SK-N-SH (cell line): Measurements from ENCODE around the gene MRPL49. TPM values are rescaled to one million over a fixed set of nuclear protein-coding genes. Genes with fewer than 3 reads are reported as not detected.

ENCODE experiments used
- CTCF ChIA-PET: fragments of 300-600, 350-600 bp; formaldehyde crosslinking; extraction: SDS; loops from one replicate; lab custom pipeline; 2021; lab: Yijun Ruan, JAX
- POLR2A ChIA-PET: fragments of 350-600 bp; sonication (Branson Sonifier 250); formaldehyde crosslinking; extraction: SDS; loops from one replicate; lab custom pipeline; 2020; ENCODE audit warnings: antibody characterized with exemption, inconsistent platforms; lab: Yijun Ruan, JAX
- DNase-seq: peaks from one replicate; pipeline ENCODE4 v3.0.0; 2012
- H2AFZ ChIP-seq: fragments of 200-600 bp; sonication (generic); 2 replicates; pipeline ENCODE4 v1.8.1; 2016; ENCODE audit warnings: antibody characterized with exemption, mild to moderate bottlenecking, low read depth
- H3F3A ChIP-seq: fragments of 200-600 bp; sonication (generic); replicated peaks from 2 replicates; pipeline ENCODE3; 2016; ENCODE audit warnings: antibody characterized with exemption, mild to moderate bottlenecking; ENCODE audit not compliant: insufficient read depth
- H3K27ac ChIP-seq, 2 experiments: fragments of 200-500 bp in 1 of 2; fragments of 200-600 bp in 1 of 2; sonication (Bioruptor generic) in 1 of 2; sonication (generic), shearing (Covaris generic) in 1 of 2; 2 replicates each; pipeline versions ENCODE4 v1.5.1 to v1.6.1; 2014 to 2016; ENCODE audit warnings: low read depth in 2 of 2, inconsistent platforms in 1 of 2, low read length in 1 of 2, mild to moderate bottlenecking in 1 of 2, mixed read lengths in 1 of 2
- H3K27me3 ChIP-seq: fragments of 200-600 bp; sonication (generic), shearing (Covaris generic); 2 replicates; pipeline ENCODE4 v1.6.1; 2016; ENCODE audit warnings: mixed run types; ENCODE audit not compliant: insufficient read depth
- H3K36me3 ChIP-seq, 2 experiments: fragments of 200-500 bp in 1 of 2; fragments of 200-600 bp in 1 of 2; sonication (Bioruptor generic) in 1 of 2; sonication (generic) in 1 of 2; replicated peaks in 1 of 2; 2 replicates each; pipeline versions ENCODE3 to v1.5.1; 2014 to 2016; ENCODE audit warnings: low read length in 1 of 2, mild to moderate bottlenecking in 1 of 2; ENCODE audit not compliant: insufficient read depth in 2 of 2, control insufficient read depth in 1 of 2
- H3K4me1 ChIP-seq, 2 experiments: fragments of 200-500 bp in 1 of 2; fragments of 200-600 bp in 1 of 2; sonication (Bioruptor generic) in 1 of 2; sonication (generic), shearing (Covaris generic) in 1 of 2; 2 replicates each; pipeline versions ENCODE4 v1.5.1 to v1.6.1; 2014 to 2016; ENCODE audit warnings: low read depth in 1 of 2, low read length in 1 of 2, mixed run types in 1 of 2; ENCODE audit not compliant: insufficient read depth in 2 of 2, control insufficient read depth in 1 of 2
- H3K4me2 ChIP-seq: fragments of 200-600 bp; sonication (generic), shearing (Covaris generic); 2 replicates; pipeline ENCODE4 v1.6.1; 2017; ENCODE audit warnings: mixed run types
- H3K4me3 ChIP-seq, 2 experiments: fragments of 200-500 bp in 1 of 2; fragments of 200-600 bp in 1 of 2; sonication (Bioruptor generic) in 1 of 2; sonication (generic), shearing (Covaris generic) in 1 of 2; 2 replicates each; pipeline versions ENCODE4 v1.5.1 to v1.8.1; 2014 to 2016; ENCODE audit warnings: low read depth in 2 of 2, inconsistent platforms in 1 of 2, low read length in 1 of 2, mild to moderate bottlenecking in 1 of 2, mixed read lengths in 1 of 2, moderate library complexity in 1 of 2
- H3K79me2 ChIP-seq: fragments of 200-600 bp; sonication (generic); 2 replicates; pipeline ENCODE4 v1.8.1; 2017; ENCODE audit warnings: mild to moderate bottlenecking; ENCODE audit not compliant: insufficient read depth
- H3K9ac ChIP-seq: fragments of 200-600 bp; sonication (generic); 2 replicates; pipeline ENCODE4 v1.6.1; 2017; ENCODE audit warnings: mixed run types
- H3K9me2 ChIP-seq: fragments of 200-600 bp; sonication (generic); 2 replicates; pipeline ENCODE4 v1.6.1; 2017; ENCODE audit warnings: mixed run types
- H3K9me3 ChIP-seq: fragments of 200-600 bp; sonication (generic); 2 replicates; pipeline ENCODE4 v1.6.1; 2017; ENCODE audit warnings: mixed run types, mild to moderate bottlenecking, moderate library complexity
- H4K20me1 ChIP-seq: fragments of 200-600 bp; sonication (generic); 2 replicates; pipeline ENCODE4 v1.6.1; 2017; ENCODE audit warnings: mild to moderate bottlenecking, mixed run types; ENCODE audit not compliant: insufficient read depth
- CHD2 ChIP-seq: fragments of 150-350 bp; IDR thresholded peaks from 2 replicates; pipeline ENCODE4 v1.6.1; 2018; ENCODE audit warnings: low read length; ENCODE audit not compliant: partially characterized antibody
- ELF1 ChIP-seq: IDR thresholded peaks from 2 replicates; pipeline ENCODE4 v1.4.0; 2012
- EP300 ChIP-seq, 2 experiments: IDR thresholded peaks; 2 replicates each; pipeline versions ENCODE4 v1.4.0 to v1.6.1; 2012; ENCODE audit warnings: borderline replicate concordance in 1 of 2, low read depth in 1 of 2, low read length in 1 of 2
- EZH2phosphoT487 ChIP-seq: fragments of 200-600 bp; sonication (generic); IDR thresholded peaks from 2 replicates; pipeline ENCODE4 v1.6.1; 2017; ENCODE audit warnings: low read depth, mixed run types, mild to moderate bottlenecking, antibody characterized with exemption, moderate library complexity, borderline replicate concordance
- FOSL2 ChIP-seq: IDR thresholded peaks from 2 replicates; pipeline ENCODE4 v1.4.0; 2012; ENCODE audit warnings: low read depth, mild to moderate bottlenecking, moderate library complexity, borderline replicate concordance
- FOXJ3 ChIP-seq: sonication (generic); formaldehyde crosslinking; IDR thresholded peaks from 2 replicates; pipeline ENCODE4 v1.5.1; 2020; ENCODE audit warnings: mild to moderate bottlenecking, missing genetic modification reagents
- GABPA ChIP-seq: IDR thresholded peaks from 2 replicates; pipeline ENCODE4 v1.4.0; 2012; ENCODE audit warnings: low read depth, mild to moderate bottlenecking
- GATA2 ChIP-seq: sonication (generic); formaldehyde crosslinking; IDR thresholded peaks from 2 replicates; pipeline ENCODE4 v1.5.0; 2020; ENCODE audit warnings: mild to moderate bottlenecking, missing genetic modification reagents
- JUND ChIP-seq: IDR thresholded peaks from 2 replicates; pipeline ENCODE4 v1.4.0; 2012
- MAX ChIP-seq: IDR thresholded peaks from 2 replicates; pipeline ENCODE4 v1.4.0; 2012; ENCODE audit warnings: low read depth
- NFIC ChIP-seq: IDR thresholded peaks from 2 replicates; pipeline ENCODE4 v1.4.0; 2012; ENCODE audit warnings: borderline replicate concordance
- POLR2AphosphoS5 ChIP-seq: IDR thresholded peaks from 2 replicates; pipeline ENCODE4 v1.6.1; 2012; ENCODE audit warnings: low read depth, low read length
- RFX5 ChIP-seq: IDR thresholded peaks from 2 replicates; pipeline ENCODE4 v1.6.1; 2012; ENCODE audit warnings: mild to moderate bottlenecking, improper control_type of control experiment, low read length
- RXRA ChIP-seq: IDR thresholded peaks from 2 replicates; pipeline ENCODE4 v1.4.0; 2012; ENCODE audit warnings: low read depth, mild to moderate bottlenecking, borderline replicate concordance
- SIN3A ChIP-seq: IDR thresholded peaks from 2 replicates; pipeline ENCODE4 v1.6.1; 2012; ENCODE audit warnings: low read depth, mild to moderate bottlenecking, low read length, moderate library complexity, borderline replicate concordance
- TEAD4 ChIP-seq: IDR thresholded peaks from 2 replicates; pipeline ENCODE4 v1.4.0; 2012; ENCODE audit warnings: mild to moderate bottlenecking, borderline replicate concordance; ENCODE audit not compliant: insufficient read depth
- WGBS: methylation state at CpG from one replicate; pipeline ENCODE4 v1.1.6; 2017; ENCODE audit warnings: low lambda C conversion rate; 5-methylcytosine and 5-hydroxymethylcytosine counted together
- polyA plus RNA-seq, 3 experiments: library from polyadenylated mRNA; depleted of rRNA; stranded (reverse); fragments of >200 nt; gene quantifications; 2 replicates each; pipeline ENCODE4 v1.2.3, GENCODE V29; 2012
- TF ChIP-seq, protein P1 (sequence below): fragments of 200-600 bp; sonication (generic); IDR thresholded peaks from 2 replicates; pipeline ENCODE4 v1.6.1; 2017; ENCODE audit warnings: antibody characterized with exemption, mild to moderate bottlenecking, moderate library complexity
- TF ChIP-seq, protein P2 (sequence below): IDR thresholded peaks from 2 replicates; pipeline ENCODE4 v1.4.0; 2012; ENCODE audit warnings: low read depth, borderline replicate concordance
- TF ChIP-seq, protein P3 (sequence below): fragments of 150-350 bp; IDR thresholded peaks from 2 replicates; pipeline ENCODE4 v1.6.1; 2016; ENCODE audit warnings: mild to moderate bottlenecking, low read depth, low read length

MRPL49 gene
- polyA plus RNA-seq, 1 of the 3 experiments (the other 2 are of a cell fraction), result 56.7 TPM

DNA sequence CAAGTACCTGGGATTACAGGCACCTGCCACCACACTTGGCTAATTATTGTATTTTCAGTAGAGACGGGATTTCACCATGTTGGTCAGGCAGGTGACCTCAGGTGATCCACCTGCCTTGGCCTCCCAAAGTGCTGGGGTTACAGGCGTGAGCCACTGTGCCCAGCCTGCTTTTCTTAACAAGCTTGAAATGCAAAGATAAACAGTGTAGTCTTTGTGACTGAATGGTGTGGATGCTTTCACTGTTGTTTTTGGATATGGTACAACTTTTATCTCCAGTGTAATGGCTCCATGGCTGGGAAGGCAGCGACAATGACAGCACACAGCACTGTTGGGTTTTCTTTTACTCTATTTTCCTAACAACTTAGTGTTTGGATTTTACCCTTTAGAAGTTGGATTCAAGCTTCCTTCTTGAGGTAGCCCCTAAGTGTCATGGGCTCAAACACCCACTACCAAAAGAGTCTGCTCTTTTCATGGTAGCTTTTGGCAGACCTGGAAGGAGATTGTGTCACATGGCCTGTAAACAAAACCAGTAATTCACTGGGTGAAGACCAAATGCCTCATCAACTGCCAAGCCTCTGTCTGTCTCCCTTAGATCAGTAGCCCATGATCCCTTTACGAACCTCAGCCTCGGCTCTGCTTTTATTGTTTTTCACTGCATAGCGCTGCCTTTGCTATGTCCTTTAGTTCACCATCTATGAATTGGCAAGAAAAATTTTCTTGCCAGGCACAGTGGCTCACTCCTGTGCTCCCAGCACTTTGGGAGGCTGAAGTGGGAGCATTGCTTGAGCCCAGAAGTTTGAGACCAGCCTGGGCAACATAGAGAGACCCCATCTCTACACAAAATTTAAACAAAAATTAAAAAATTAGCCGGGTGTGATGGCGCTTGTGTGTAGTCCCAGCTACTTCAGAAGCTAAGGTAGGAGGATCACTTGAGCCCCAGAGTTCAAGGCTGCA lies 19.7 kb upstream of the MRPL49 start:
- Histone ChIP-seq H3K9me2 (no peaks in the 10 kb centered on the region), H3K4me2 (no peak overlapping the region), H2AFZ (no peak overlapping the region), H3K36me3 (peaks cover under 1 to 8% of the 10 kb centered on the region in 2 experiments), H3F3A (no peaks in the 10 kb centered on the region), H3K9ac (no peak overlapping the region), H4K20me1 (peaks cover 9% of the 10 kb centered on the region), H3K79me2 (peaks cover 70% of the 10 kb centered on the region), H3K27me3 (no peaks in the 10 kb centered on the region), H3K27ac (peak overlapping the region in 1 of 2 experiments; percentile 21; a peak in 1 of 4 replicates), H3K9me3 (no peaks in the 10 kb centered on the region), H3K4me1 (no peaks in the 10 kb centered on the region; a peak in 1 of 4 replicates), H3K4me3 (no peak overlapping the region)
- 88% methylated on average over 8 of the region's 8 CpGs for WGBS
- POLR2A ChIA-PET, result interaction anchor here (0.8 to 2.5 kb wide), 2 partner anchors 9 to 89 kb away, joined by 7 to 8 read pairs; partner anchors contain the start of gene TM7SF2
- TF ChIP-seq MAX (no peak), CHD2 (no peak), ELF1 (no peak), NFIC (no peak), GABPA (no peak), SIN3A (no peak)
- TF ChIP-seq, protein P1, sequence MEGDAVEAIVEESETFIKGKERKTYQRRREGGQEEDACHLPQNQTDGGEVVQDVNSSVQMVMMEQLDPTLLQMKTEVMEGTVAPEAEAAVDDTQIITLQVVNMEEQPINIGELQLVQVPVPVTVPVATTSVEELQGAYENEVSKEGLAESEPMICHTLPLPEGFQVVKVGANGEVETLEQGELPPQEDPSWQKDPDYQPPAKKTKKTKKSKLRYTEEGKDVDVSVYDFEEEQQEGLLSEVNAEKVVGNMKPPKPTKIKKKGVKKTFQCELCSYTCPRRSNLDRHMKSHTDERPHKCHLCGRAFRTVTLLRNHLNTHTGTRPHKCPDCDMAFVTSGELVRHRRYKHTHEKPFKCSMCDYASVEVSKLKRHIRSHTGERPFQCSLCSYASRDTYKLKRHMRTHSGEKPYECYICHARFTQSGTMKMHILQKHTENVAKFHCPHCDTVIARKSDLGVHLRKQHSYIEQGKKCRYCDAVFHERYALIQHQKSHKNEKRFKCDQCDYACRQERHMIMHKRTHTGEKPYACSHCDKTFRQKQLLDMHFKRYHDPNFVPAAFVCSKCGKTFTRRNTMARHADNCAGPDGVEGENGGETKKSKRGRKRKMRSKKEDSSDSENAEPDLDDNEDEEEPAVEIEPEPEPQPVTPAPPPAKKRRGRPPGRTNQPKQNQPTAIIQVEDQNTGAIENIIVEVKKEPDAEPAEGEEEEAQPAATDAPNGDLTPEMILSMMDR, result no peak
- DNase-seq, result no peak
- CTCF ChIA-PET, result interaction anchor here (12.6 kb wide), 1 partner anchor 10 kb away, joined by 150 read pairs; the partner anchor contains the start of gene TM7SF2

- Histone ChIP-seq H3K36me3 (peaks cover 8 to 9% of the 10 kb centered on the region in 2 experiments), H3F3A (no peaks in the 10 kb centered on the region), H3K27me3 (no peaks in the 10 kb centered on the region), H3K4me1 (no peaks in the 10 kb centered on the region; a peak in 1 of 4 replicates), H3K4me3 (no peak overlapping the region), H4K20me1 (peaks cover 9% of the 10 kb centered on the region), H3K9me3 (no peaks in the 10 kb centered on the region), H3K9me2 (no peaks in the 10 kb centered on the region), H2AFZ (no peak overlapping the region), H3K9ac (no peak overlapping the region), H3K4me2 (no peak overlapping the region), H3K27ac (no peak overlapping the region), H3K79me2 (peaks cover 59% of the 10 kb centered on the region)
- no peak for DNase-seq
- POLR2A ChIA-PET, result interaction anchor here (0.7 to 2.5 kb wide), 2 partner anchors 8 to 25 kb away, joined by 5 to 7 read pairs; partner anchors contain the start of gene TM7SF2
- TF ChIP-seq EP300 (IDR thresholded peaks at IDR 0.05; ENCODE audit: borderline replicate concordance in 1 of 2, low read depth in 1 of 2, low read length in 1 of 2), result no peak
- no peak for TF ChIP-seq RFX5
- TF ChIP-seq FOXJ3 (CRISPR knock-in tag), result no peak
- TF ChIP-seq, protein P2, sequence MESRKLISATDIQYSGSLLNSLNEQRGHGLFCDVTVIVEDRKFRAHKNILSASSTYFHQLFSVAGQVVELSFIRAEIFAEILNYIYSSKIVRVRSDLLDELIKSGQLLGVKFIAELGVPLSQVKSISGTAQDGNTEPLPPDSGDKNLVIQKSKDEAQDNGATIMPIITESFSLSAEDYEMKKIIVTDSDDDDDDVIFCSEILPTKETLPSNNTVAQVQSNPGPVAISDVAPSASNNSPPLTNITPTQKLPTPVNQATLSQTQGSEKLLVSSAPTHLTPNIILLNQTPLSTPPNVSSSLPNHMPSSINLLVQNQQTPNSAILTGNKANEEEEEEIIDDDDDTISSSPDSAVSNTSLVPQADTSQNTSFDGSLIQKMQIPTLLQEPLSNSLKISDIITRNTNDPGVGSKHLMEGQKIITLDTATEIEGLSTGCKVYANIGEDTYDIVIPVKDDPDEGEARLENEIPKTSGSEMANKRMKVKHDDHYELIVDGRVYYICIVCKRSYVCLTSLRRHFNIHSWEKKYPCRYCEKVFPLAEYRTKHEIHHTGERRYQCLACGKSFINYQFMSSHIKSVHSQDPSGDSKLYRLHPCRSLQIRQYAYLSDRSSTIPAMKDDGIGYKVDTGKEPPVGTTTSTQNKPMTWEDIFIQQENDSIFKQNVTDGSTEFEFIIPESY, result no peak
- no peak for TF ChIP-seq RXRA
- TF ChIP-seq JUND, result no peak
- no peak for TF ChIP-seq SIN3A
- no peak for TF ChIP-seq POLR2AphosphoS5
- no peak for TF ChIP-seq NFIC
- TF ChIP-seq, protein P3, sequence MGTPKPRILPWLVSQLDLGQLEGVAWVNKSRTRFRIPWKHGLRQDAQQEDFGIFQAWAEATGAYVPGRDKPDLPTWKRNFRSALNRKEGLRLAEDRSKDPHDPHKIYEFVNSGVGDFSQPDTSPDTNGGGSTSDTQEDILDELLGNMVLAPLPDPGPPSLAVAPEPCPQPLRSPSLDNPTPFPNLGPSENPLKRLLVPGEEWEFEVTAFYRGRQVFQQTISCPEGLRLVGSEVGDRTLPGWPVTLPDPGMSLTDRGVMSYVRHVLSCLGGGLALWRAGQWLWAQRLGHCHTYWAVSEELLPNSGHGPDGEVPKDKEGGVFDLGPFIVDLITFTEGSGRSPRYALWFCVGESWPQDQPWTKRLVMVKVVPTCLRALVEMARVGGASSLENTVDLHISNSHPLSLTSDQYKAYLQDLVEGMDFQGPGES, result no peak
- TF ChIP-seq EZH2phosphoT487, result no peak
- no peak for TF ChIP-seq TEAD4
- no peak for TF ChIP-seq MAX
- no peak for TF ChIP-seq GATA2 (CRISPR knock-in tag)
- no peak for TF ChIP-seq GABPA
- TF ChIP-seq FOSL2, result no peak
- CTCF ChIA-PET, result interaction anchor here (1.1 to 12.6 kb wide), 2 partner anchors 9 to 90 kb away, joined by 3 to 150 read pairs; partner anchors contain the start of genes ARL2 and TM7SF2
Measured at GRCh38 chr11:65103476-65103875, 18.6 kb upstream of the MRPL49 start.
